Stimulated activated CD4-positive, alpha-beta T cell treated with anti-CD3 and anti-CD28 coated beads, Interleukin-12 subunit alpha, Interleukin-12 subunit beta, amount 100 ng/mL, for 24 hours (primary cell): ENCODE results near the gene ACLY.
"Not testable (repeated sequence)": the region's sequence is repeated elsewhere in the genome, so short reads cannot be mapped to it uniquely, and the experiment has no call there.

ENCODE experiments used
- DNase-seq, 2 experiments: peaks; one replicate each; pipeline ENCODE4 v3.0.0-alpha.2; 2020; ENCODE audit warnings: low read depth in 2 of 2

ACLY gene

DNA sequence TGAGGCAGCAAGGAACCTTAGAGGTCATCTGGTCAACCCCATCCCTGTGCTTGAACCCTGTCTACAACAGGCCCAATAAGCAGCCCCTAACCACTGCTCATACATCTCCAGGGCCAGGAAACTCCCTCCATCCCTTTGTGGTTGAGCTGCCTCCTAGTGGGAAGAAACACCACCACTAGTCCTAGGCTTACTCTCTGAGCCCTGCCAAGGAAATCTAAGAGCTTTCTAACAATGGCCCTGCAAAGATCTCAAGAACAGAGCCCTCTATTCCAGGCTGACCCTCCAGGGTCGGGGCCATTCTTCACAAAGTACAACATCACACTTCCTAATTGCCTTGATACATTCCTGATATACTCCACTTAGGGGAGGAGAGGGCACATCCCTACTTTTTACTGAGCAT is 5.8 kb downstream of the ACLY start:
- DNase-seq: no peak

DNA sequence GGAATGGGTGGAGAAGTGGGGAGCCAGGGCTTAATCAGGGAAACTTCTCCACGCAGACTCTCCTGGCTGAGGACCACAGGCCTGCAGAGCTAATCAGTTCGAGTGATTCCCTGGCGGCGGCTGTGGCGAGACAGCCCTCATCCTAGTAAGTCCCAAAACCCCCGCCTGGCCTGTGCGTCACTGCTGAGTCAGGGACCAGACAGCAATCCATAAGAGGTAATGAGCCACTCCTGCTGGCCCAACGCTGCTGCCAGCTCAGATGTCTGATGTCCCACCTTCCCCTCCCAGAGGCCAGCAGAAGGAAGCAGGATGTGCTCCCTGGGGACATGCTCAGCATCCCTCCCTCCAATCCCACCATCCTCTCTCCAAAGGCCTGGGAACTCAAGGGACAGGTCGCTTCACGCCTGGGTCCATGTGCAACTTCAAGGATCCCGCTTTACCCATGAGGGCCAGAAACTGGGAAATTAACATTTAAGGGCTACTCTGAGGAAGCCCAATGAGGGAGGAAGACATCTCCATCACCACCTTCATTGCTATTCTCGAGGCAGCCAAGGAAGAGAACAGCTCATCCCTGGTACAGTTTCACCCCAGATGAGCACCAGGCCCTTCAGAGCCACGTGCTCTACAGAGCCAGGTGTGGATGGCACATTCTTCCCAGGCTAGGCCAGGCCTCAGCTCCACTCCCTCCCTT is 7.9 kb downstream of the ACLY start:
- DNase-seq: no peak

DNA sequence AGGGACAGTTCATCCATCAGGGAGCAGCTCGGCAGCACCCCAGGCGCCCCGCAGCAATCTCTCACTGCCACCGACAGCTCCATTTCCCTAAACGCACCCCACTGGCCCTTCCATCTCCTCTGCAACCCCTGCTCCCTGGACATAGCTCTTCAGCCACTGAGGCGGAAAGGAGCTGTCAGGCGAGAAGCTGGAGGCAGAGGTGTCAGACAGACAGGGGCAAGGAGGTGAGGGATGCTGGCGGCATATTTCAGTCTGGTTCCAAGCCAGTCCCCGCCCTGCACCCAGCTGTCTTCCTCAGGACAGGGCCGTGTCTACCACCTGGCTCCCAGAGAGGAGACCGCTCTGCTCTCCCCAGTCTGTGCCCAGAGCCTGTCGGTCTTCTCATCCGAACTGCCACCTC is 9.7 kb downstream of the ACLY start:
- no peak for DNase-seq

DNA sequence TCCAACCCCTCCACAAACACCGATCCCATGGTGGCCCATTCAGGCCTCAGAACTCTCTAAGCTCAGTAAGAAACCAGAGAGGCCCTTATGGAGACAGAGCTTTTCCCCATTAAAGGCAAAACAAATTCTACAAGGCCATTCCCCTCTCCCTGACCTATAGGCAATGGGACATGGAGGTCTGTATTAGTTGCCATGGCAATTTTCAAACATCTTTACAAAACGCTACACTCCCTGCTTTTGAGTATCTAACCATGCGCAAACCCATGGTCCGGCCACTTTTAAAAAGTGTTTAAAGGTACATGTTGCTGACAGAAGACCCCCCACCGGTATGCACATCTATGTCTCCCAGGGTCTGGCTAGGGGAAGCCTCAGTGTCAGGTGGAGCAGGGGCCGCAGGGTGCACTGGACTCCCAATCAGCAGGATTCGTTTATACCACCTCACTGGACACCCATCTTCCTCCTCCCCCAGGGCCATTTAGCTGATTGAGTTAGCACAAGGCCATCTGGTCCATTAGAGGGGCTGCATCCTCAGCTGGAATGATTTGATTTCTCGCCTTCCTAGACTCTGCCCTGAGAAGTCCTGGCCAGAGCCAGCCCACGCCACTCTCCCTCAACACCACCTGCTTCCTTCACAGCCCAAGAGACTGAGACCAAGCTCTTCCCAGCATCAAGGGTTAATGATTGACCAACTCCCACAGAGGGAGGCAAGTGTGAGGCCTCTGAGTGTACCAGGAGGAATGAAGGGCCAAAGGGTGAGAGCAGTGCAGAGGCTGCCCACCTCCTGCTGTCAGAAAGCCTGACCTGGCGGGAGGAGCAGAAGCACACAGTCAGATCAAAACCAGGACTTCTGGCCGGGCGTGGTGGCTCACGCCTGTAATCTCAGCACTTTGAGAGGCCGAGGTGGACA is 10.9 kb downstream of the ACLY start:
- DNase-seq: no peak

DNA sequence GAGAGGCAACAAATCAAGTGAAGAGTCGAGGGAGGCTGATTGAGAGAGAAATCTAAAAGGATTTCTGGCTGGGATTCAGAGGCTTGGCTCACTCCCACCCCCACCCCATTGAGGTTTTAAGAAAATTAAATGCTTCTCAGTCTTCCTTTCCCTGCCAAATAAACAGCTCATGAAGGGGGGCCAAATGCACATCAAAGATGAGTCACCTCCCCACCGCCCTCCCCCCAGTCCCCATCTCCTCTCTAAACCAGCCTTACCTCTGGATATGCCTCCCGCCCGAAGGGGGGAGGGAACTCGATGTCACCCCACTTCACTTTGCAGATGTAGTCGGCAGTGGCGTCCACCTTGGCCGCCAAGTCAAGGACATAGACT is 11.6 kb downstream of the ACLY start:
- no peak for DNase-seq

DNA sequence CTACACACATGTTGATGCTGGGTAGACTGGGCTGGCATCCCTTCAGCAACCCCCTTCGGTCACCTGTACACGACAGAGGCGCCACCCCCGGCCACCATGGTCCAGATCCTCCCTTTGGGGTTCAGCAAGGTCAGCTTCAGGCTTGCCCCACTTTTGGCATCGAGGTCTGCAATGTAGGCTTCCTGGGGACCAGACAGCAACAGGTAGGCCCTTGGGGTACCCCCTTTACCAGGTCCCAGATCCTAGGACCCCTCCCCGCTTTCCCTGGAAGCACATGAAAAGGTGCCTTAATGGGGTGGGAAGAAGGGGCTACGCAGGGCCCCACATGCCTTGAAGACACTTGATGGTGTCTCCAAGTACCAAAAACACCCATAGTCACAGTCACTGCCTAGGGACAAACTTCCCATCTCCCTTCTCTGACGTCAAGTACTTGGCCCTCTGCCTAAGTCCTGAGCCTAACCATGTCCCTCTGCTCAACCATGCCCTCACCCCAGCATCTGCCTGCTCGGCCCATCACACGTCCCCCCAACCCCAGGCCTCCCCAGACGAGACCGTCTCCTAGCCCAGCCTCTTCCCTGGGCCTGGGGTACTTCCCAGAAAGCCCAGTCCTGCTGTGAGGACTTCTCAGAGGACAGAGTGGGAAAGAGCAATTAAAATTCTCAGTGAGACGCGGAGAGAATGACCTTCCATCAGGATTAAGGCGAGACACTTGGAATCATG is 12.1 kb downstream of the ACLY start:
- no peak for DNase-seq

DNA sequence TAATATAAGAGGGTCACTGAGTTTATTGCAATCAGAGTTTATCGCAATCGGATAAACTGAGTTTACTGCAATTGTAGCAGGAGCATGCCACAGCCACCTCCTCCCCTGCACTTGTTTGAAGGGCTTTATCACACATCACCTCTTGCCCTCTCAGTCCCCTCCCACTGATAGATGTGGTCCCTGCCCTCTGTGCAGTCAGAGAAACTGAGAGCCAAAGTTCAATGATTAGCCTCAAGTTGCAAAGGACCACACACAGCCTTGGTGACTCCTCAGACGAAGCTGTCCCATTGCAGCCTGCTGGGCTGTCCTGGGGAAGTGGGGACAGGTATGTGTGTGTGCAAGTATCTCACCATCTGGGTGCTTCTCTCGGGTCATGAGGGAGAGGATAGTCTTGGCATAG is 13.6 kb downstream of the ACLY start:
- DNase-seq: no peak

DNA sequence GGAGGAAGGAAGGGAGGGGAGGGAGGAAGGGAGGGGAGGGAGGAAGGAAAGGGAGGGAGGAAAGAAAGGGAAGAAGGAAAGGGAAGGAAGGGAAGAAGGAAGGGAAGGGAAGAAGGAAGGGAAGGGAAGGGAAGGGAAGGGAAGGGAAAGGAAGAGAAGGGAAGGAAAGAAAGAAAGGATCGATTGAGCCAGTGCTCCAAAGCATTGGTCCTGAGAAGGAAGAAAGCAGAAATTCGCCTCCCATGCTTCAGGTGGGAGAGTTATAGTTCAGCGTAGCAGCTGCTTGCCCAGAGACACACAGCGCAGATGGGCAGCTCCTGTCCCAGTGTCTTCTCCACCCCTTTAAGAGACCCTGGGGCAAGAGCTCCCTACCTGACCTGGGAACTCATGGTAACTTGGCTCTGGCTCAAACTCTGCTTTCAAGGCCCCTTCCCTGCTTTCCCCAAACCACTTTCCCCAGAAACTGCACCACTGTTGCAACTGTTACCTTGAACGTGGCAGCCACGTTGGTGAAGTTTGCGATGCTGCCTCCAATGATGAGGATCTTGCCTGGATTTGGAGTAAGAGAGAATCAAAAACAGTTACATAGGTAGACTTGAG is 14.4 kb downstream of the ACLY start:
- no peak for DNase-seq

DNA sequence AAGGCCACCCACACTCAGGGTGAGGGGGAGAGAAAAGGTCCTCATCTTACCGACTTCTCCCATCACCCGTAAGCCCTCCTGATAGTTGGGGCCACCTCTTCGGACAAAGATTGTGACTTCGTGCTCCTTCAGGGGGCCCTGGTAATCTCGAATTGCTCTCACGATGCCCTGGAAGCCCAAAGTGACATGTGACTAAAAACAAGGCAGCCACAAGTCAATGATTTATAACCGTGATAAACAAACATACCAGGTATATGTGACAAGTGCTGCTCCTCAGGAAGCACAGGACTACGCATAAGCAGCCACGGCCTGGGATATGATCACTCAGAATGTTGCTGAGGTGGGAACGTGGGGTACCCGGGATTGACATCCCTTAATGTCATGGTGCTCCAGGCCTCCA is 17.1 kb downstream of the ACLY start:
- DNase-seq: no peak

DNA sequence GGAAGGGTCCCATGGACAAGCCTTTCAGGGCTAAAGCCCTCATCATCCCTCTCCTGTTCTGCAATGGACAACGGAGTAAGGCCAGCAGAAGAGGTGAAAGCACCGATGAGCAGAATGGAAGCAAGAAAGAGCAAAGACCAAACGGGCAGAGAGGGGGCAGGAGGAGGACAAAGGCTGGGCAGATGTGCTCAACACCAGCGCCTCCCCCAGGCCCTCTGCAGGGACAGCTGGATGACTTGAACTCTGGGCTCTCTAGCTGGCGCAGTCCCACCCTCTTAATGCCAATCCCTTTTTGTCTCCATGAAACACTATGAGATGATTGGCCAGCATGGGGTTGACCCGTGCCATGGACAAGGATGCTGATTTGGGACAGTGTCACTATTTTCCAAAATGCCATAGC is 22.0 kb downstream of the ACLY start:
- DNase-seq: no peak

DNA sequence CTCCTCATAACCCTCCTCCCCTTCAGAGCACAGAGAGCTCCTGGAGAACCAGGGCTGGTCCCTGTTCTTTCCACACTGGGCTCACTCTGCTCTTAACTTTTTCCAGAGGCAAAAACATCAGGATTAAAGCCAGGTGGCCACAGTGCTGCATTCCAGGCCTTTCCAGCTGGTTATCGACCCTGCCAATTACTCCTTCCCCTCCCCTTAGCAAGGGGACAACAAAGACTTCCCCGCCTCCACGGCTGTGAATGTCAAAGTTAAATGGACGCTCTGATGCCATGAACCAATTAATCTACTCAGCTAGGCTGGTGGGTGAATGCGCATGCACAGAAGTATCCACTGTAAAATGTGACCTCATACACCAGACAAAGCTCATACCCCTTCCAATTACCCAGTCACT is 23.1 kb downstream of the ACLY start:
- no peak for DNase-seq

DNA sequence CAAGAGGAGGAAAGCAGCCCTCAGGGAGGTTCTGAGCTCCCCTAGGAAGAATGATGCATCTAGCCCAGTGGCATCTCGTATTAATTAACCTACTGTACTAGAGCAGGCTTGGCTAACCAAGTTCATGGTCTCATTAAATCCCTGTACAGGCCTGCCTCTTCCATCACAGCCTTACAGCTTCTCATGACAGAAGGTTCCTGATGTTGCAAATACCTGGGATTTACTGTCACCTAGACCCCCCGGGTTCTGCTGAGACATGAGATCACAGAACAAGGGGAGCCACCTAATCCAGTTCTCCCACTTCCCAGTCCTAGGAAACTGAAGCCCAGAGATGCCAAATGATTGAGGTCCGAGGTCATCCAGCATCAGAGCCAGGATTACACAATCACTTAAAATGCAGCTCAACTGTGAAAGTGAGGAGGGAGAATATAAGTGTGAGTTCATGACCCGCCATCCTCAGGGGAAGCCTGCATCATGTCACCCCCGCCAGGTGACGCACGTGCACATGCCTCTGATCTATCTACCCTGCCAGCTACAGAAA is 23.9 kb downstream of the ACLY start:
- no peak for DNase-seq

DNA sequence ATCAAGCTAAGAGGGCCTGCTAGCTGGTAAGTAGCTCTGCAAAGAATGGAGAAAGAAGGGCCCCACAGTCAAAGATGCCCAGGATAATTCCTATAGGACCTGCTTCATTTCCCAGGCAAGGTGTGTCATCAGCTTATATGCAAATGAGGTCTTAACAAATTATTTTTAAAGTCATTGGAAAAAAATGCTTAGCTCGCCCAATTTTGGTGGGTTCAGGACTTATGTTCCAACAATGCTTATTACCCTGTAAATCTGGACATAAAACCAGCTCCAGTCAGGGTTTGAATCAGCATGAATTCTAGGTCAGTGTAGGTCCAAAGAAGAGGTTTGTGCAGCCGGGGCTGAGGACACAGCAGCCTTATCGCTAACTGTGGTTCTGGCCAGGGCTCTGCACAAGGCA is 25.4 kb downstream of the ACLY start:
- DNase-seq: no peak

DNA sequence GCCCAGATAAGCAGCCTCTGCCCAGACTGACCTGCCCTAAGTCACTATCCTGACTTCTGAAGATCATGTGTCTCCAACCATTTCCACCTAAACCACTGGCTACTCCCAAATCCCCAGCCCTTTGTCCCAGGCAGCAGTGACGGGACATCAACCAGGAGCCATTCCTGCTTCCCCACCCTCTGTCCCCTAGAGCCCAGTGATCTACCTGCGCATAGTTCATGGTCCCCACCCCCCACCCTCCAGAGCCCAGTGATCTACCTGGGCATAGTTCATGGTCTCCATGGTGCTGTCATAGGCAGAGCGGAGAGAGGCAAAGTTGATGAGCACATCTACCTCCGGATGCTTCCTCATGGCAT is 26.8 kb downstream of the ACLY start:
- no peak for DNase-seq

DNA sequence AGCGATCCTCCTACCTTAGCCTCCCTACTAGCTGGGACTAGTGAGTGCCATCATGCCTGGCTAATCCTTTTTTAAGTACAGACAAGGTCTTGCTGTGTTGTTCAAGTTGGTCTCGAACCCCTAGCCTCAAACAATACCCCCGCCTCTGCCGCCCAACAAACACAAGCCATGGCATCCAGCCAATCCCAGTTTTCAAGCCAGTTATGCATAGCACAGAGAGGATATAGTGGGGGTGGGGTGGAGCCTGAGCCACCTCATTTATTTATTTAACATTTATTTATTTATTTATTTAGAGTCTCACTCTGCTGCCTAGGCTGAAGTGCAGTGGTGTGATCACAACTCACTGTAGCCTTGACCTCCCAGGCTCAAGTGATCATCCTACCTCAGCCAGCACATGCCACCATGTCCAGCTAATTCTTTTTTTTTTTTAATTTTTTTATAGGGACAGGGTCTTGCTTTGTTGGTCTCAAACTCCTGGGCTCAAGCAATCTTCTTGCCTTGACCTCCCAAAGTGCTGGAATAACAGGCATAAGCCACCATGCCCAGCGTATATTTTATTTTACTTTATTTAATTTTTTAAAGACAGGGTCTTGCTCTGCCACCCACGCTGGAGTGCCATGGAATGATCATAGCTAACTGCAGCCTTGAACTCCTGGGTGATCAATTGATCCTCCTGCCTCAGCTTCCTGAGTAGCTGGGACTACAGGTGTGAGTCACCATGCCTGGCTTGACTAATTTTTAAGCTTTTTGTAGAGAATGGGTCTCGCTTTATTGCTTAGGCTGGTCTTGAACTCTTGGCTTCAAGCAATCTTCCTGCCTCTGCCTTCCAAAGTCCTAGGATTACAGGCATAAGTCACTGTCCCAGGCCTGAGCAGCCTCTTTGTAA is 27.4 kb downstream of the ACLY start:
- no peak for DNase-seq

DNA sequence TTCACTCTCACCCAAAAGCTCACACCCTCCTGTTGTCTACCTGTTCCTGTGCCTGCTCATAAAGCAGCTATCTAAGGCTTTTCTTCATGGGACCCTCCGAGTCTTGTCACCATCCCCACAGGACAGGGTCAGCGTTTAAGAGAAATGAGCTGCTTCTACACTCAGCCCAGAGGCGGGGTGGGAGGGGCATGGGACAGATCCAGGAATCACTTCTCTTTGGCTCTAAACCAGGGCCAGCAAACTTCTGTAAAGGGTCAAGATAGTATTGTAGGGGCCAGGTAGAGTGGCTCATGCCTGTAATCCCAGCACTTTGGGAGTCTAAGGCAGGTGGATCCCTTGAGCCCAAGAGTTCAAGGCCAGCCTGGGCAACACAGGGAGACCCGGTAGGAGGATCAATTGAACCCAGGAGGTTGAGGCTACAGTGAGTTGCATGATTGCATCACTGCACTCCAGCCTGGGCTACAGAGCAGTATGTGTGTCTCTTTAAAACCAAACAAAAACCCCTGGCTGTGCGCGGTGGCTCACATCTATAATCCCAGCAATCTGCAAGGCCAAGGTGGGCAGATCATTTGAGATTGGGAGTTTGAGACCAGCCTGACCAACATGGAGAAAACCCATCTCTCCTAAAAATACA is 30.3 kb downstream of the ACLY start:
- DNase-seq: no peak

DNA sequence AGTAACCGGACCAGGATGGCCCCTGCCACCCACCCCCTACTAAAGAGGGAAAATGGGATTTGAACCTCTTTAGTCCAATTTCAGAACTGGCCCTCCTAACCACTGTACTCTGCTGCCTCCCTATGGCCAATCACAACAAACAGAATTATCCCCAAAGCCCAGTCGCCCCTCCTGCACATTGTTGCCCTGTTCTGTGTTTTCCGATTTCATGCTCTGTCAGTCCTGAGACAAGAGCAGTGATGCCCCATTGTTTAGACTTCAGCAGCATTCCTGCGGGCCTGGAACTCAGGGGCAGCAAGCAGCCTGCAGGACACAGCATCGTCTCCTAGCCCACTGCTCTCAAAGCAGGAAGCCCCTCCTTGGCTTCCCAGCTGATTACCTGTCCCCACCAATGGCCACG is 33.0 kb downstream of the ACLY start:
- no peak for DNase-seq

DNA sequence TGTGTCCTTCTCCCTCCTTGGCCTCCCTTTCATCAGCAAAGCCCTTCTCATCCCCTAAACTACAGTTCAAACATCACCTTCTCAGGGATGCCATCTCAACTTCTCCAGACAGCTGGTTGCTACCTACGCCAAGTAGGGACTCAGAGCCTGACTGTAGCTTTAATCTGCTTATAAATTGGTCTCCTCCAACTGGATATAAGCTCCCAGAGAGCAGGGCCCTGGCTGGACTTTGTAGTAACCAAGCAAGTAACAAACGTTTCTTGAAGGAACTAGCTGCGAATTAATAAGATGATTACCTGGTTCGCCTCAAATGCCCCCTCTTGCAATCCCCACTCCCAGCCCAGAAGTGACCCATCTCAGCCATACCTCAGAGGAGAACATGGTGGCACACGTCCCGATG is 36.0 kb downstream of the ACLY start:
- no peak for DNase-seq

DNA sequence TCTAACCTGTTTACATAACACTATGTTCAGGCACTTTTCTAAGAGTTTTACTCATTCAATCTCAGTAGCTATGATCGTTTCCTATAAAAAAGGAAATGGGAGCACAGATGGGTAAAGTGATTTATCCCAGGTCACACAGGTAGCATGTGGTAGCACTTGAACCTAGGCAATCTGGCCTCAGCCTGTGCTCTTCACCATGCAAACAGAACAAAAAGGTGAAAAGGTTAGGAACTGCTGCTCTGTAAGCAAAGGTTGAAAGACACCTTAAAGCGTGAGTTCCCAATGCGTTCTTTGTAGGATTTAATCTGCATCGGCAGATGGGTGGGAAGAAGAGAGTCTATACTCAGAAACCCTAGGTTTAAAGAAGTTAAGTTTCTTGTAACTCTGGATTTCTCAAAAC is 38.6 kb downstream of the ACLY start:
- DNase-seq: no peak

DNA sequence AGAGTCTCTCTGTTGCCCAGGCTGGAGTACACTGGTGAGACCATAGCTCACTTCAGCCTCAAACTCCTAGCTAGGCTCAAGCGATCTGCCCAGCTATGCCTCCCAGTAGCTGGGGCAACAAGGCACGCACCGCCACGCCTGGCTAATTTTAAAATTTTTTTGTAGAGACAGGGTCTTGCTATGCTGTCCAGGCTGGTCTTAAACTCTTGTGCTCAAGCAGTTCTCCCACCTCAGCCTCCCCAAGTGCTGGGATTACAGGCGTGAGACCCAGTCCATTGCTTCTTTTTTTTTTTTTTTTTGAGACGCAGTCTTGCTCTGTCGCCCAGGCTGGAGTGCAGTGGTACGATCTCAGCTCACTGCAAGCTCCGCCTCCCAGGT is 44.5 kb downstream of the ACLY start:
- DNase-seq: not testable (repeated sequence)
